SH-SY5Y (cell line): Measurements from ENCODE around the gene SLC25A33.

Source experiments
- GATA2 ChIP-seq: IDR thresholded peaks from 2 replicates; pipeline ENCODE4 v1.6.1; 2011; ENCODE audit warnings: mild to moderate bottlenecking, low read depth, low read length
- GATA3 ChIP-seq: IDR thresholded peaks from 2 replicates; pipeline ENCODE4 v1.6.1; 2011; ENCODE audit warnings: low read depth, mild to moderate bottlenecking, low read length, moderate library complexity

- TF ChIP-seq GATA2 (no peak), GATA3 (no peak)
Measured at GRCh38 chr1:9607352-9607751, 68.1 kb downstream of the SLC25A33 start.
